Uterus (tissue), 2 donors: ENCODE data around the gene UBN1.

ENCODE experiments used
- POLR2A ChIP-seq, 2 donors: fragments of 450-650 bp; IDR thresholded peaks; one replicate each; pipeline ENCODE4 v1.6.1; 2016; ENCODE audit warnings: antibody characterized with exemption in 2 of 2, mild to moderate bottlenecking in 1 of 2, moderate library complexity in 1 of 2
- TF ChIP-seq, protein P1 (sequence below), 4 experiments: fragments of 200-600 bp in 2 of 4; fragments of 450-650 bp in 2 of 4; sonication (generic) in 2 of 4; IDR thresholded peaks; one replicate each; pipeline ENCODE4 v1.5.1; 2016 to 2019; ENCODE audit warnings: antibody characterized with exemption in 4 of 4, mild to moderate bottlenecking in 2 of 4, moderate library complexity in 1 of 4

DNA sequence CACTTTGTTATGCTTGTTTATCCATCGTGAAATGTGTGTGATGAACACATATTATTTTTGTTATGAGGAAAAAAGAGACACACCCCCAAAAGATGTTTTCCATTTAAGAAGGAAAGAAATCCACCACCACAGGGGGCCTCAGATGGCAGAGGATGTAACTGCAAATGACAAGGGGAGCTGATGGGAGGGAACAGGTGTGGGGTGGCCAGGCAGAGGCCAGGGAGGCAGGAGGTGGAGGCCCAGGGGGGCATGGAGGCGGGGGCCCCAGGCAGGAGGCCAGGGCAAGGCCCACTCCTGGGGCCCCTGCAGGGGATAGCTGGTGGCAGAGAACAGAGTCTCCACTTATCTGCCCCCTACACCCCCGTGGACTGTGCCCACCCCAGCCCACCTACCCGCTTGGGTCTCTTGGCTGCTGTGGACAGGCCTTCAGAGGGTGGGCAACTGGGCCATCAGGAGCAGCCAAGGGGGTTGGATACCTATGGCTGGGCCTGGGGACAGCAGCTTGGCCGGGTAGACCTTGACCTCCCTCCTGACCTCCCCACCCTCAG, 61.6 kb downstream of the UBN1 start:
- TF ChIP-seq POLR2A (IDR thresholded peaks at IDR 0.05) = no peak
- TF ChIP-seq, protein P1, sequence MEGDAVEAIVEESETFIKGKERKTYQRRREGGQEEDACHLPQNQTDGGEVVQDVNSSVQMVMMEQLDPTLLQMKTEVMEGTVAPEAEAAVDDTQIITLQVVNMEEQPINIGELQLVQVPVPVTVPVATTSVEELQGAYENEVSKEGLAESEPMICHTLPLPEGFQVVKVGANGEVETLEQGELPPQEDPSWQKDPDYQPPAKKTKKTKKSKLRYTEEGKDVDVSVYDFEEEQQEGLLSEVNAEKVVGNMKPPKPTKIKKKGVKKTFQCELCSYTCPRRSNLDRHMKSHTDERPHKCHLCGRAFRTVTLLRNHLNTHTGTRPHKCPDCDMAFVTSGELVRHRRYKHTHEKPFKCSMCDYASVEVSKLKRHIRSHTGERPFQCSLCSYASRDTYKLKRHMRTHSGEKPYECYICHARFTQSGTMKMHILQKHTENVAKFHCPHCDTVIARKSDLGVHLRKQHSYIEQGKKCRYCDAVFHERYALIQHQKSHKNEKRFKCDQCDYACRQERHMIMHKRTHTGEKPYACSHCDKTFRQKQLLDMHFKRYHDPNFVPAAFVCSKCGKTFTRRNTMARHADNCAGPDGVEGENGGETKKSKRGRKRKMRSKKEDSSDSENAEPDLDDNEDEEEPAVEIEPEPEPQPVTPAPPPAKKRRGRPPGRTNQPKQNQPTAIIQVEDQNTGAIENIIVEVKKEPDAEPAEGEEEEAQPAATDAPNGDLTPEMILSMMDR (IDR thresholded peaks at IDR 0.05) = no peak
